GM04503 (cell line): ENCODE measurements around the gene DSTN.

Experiments
- DNase-seq: peaks from one replicate; pipeline ENCODE4 v3.0.0-alpha.2; 2012; ENCODE audit warnings: low read depth

The DSTN gene

DNA sequence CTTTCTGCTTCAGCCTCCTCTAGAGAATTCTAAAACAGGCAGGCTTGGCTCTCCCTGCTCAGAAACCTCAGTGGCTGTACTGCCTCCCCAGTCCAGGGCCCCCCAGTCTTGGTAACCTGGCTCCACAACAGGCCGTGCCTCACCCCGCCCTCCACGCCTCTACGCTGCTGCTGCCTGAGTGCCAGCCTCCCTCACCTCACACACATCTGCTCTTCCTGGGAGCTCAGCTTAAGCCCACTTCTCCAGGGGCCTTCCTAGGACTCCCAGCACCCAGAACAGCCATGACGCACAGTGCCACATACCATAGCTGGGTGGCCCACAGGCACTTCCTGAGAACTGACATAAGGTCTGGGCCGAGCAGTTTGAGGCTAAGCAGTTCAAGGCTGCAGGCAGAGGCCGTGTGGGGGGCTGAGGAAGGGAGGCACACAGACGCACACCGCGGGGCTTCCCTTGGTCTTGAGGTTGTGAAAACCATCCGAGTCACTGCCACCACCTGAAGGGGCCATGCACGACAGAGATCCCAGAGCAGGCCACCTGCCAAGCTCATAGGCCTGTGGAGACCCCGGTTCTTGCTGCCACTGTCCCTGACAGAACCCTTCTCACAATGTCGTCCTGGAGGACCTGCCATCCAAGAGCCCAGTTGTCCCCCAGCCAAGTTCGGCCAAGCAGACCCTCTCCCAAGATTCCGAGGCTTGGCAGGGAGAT is 42.6 kb downstream of the DSTN start:
- DNase-seq: no peak

DNA sequence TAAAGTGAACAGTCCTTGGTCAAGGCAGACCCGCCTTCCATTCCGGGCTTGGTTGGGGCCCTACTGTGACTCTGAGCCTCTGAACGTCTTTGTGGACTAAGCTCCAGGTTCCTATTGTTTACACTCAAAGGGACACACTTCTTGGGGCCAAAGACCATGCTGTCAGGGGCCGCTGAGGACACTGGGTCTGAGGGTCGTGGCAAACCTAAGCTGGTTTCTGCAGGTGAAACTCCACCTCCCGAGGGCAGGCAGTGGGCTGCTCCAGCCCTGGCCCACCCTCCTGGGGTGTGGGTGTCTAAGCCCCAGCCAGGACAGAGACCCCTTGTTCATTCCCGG is 43.1 kb downstream of the DSTN start:
- no peak for DNase-seq

- no peak for DNase-seq
These were observed 43.7 kb downstream of the DSTN start for GRCh38 chr20:17613328-17614175.

- DNase-seq: no peak
These were observed 44.4 kb downstream of the DSTN start for GRCh38 chr20:17614176-17614811.

DNA sequence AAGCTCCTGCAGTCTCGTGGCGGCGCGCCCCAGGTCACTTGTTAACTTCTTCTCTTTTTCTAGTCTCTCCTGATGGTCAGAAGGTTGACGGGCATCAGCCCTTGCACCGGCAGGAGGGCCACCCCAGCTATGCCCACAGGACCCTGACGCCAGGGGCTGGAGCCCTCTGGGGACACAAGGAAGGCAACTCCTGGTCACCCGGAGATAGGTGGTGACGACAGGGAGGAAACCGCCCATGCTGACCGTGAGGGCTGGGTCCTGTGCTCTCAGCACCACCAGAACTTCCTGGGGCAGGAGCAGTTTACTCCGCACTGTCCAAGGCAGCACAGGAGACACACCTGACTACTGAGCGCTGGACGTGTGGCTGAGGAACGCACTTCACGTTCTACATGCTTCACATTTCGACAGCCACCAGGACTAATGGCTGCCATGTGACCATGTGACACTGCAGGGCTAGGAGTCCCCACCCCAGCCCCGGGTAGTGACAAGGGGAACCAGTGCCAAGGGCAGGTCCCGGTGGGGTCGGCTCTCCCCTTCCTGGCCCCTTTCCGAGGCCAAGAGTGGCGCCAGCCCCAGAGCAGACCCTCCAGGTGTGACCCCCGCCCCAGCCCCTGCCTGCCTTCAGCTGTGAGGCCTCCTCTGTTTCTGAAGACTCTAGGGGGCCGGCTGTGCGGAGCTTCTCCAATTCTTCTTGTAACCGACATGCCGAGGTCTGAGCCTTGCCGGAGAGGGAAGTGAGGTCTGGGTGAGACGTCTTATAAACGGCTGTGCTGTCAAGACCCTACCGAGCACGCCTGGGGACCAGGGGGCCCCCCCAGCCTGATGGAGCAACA is 45.2 kb downstream of the DSTN start:
- DNase-seq: no peak

GRCh38 chr20:17615645-17616479 is 46.0 kb downstream of the DSTN start:
- no peak for DNase-seq

DNA sequence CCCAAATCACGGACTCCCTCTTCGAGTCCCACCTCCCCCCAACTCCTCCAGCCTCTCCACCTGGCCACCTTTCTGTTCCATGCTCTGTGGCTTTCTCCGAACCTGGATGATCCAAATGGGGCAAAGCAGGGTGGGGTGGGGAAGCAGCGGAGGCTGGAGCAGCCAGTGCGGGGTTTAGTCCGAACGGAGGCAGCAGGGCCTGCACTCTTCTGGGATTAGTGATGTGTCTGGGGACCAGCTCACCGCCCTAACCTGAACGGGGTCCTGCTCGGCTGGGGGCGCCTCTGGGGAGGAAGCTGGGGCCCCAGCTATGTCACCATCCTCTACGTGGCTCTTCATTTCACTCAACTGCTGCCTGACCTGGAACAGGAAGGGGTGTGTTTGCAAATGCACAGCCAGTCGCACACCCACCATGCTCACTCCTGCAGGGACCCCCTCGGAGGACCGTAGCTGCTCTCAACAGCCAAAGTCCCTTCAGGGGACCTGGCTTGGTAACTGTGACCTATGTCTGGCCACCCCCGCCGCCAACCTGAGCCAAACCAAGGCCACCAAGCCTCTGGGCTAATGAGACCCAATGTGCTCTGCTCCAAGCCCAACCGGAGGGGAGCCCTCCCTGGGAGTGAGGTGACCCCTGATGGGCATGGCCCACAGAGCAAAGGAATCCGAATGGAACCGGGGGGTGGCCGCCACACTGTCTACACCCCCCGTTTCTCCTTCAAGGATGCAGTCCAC is 46.8 kb downstream of the DSTN start:
- DNase-seq: no peak

DNA sequence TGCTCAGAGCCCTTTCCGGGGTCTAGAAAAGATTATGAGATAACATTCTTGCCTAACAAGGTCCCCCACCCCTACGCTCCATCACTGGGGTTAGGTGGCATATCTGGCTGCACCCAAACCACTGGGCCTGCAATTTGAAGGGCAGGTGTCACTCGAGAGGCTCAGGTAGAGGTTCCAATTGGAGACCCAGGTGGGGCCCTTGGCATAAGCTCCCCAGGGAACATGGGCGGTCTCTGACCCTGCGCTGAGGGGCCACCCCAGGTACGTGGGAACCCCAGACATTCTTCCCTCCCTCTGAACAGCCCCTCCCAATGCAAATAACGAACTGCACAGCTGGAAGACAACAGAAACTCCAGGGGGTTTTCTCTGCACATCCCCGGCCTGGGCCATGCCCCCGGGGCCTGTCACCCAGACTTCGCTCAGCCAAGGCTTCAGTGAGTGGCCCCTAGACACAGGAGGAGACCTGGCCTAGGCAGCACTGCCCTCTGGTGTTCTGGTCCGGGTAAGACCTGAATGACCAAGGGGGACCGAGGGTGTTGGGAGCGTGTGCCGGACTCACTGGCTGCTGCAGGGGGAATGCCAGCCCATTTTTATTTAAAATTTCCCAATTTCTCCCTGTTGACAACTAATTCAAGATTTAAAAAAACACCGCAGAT is 47.5 kb downstream of the DSTN start:
- DNase-seq: no peak

DNA sequence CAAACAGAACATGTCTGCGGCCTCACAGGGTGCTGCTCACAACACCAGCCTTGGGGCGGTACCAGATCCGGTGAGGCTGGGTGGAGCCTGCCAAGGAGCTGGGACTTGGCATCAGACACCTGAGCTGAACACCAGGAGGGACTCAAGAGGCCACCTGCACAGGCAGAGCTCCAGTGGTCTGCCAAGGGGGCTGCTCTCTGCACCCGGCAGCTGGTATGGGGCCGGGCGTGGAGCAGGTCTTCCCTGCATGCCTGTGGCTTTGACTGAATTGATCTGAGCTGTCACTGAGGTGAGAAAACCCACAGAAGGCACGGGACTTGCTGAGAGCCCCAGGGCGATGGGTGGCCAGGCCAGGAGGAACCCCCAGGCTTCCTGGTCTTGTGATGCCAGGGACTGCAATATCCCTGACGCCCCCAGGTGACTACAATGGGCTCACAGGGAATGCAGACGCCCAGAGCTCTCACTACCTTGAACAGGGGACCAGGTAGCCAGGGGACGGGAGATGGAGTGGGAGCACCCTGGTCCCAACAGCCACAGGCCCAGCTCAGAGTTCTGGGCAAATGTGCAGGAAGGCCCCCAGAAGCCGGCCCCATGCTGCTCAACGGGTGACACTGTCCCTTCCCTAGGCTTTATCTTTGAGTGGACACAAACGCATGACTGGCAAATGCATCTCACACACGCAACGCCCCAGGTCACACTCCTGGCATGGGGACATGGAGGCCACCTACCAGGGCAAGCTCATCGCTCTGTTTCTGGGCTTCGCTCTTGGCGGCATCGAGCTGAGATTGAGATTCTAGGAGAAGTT is 48.2 kb downstream of the DSTN start:
- DNase-seq: no peak

- no peak for DNase-seq
These were observed 48.8 kb downstream of the DSTN start for GRCh38 chr20:17618673-17619013.

GRCh38 chr20:17619351-17620093 is 49.6 kb downstream of the DSTN start:
- no peak for DNase-seq

DNA sequence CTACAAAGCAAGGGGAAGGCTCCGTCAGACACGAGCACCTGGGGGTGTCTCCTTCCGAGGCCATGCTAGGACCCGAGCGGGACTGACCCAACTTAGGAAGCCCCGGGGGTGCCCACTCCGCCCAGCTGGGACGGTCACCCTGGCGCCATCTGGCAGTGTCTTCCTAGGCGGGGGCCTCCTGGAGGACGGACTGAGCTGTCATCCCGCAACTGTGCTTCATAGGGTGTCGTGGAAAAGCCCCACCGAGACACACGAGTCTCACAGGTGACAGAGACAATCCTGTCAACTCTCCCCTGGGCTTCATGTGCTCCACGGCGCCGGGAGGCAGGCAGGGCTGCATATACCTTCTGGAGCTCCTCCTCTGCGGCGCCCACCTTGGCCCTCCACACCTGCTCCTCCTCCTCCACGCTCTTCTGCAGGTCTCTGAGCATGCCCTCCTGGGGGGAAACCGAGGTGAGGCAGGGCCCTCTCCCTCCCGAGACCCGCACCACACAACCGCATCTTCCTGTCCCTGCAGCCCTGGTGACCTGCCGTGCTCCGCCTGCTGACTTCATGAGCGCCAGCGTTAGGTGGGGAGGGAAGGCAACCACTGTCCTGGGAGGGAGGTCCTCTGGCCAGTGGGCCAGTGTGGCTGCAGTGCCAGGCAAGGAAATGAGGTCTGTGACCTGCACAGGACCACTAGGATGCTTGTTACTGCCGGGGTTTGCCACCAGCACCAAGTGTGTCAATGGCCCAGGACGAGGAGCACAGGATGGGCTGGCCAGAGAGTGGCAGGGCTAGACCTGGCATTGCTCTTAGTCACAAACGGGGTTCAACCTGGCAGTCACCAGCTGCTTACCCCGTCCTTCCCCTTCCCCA is 50.7 kb downstream of the DSTN start:
- no peak for DNase-seq

GRCh38 chr20:17621229-17621968 is 51.5 kb downstream of the DSTN start:
- DNase-seq: no peak

DNA sequence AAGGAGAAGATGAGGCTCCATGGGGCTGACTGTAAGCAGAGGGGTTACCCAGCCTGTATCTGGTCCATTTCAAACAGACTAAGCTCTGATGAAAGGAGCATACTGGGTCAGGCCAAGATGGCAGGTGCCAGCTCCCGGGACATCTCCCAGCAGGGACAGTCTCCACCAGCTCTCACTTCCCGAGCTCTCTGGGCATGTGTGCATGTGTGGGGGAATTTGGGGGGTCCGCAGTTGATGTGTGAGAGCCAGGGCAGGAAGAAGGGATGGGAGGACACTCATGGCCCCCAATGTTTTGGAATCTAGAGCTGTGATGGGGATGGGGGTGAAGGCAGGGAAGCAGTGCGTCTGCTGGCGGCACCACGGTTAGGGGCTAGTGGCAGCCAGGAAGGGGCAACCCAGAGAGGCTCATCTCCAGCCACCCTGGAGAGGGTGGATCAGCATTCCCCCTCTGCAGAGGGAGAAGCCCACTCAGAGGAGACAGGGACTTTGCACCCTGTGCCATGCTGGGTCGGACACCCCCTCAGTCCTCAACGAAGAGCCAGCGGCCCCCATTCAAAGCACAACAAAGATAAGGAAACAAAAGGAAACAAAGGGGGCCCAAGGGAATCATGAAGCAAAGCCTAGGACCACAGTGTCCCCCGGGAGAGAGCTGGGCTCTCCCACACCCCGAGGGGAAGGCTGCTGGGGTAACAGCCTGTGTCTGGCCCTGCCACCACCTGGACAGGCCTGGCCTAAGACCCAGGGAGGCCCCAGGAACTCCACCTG is 52.4 kb downstream of the DSTN start:
- no peak for DNase-seq

- no peak for DNase-seq
These were observed 53.1 kb downstream of the DSTN start for GRCh38 chr20:17622851-17623508.

DNA sequence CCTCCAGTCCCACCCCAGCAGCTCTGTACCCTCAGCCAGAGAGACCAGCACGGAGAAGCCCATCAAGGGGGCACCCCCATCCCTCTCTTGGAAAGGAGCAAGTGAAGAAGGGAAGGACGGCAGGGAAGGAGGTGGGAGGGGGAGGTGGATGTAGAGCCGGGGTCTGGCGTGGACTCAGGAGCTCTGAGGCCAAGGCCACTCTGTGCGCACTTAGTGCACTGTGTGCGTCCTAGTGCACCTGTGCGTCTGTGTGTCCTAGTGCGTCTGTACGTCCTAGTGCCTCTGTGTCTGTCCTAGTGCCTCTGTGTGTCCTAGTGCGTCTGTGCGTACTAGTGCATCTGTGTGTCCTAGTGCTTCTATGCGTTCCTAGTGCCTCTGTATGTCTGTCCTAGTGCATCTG is 54.2 kb downstream of the DSTN start:
- DNase-seq: no peak
